Measurements from ENCODE around the gene C11orf21.
A peak's percentile ranks its signal among the peaks of the same experiment; 100 is the strongest.

Gene C11orf21

GRCh38 chr11:2300936-2301630, 635 bp downstream of the C11orf21 start:
- DNase-seq (ENCODE audit: low read depth): no peak

DNA sequence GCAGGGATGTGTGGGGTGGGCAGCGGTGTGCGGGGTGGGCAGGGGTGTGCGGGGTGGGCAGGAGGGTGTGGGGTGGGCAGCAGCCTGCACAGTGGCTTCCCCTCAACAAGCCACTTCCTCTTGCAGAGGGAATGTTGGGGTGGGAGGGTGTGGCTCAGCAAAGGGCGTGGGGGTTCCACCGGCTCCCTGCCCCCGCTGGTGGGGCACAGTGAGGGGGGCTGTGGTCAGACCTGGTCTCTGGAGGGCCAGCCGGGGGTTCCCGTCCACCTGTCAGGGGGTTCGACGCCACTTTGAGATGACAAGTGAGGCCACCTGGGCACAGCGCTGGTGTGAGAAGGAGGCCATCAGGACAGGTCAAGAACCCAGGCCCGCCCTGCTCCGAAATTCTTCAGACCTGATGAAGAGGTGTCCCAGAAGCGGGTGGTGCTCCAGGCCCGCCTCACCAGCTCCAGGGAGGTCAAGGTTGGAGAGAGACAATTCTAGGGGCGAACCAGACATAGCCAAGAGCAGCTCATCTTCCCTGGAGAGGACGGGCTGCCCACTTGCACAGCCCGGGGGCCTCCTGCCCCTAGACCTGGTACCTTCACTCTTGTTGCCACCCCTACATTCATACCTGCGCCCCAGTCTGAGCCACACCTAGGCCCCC, 1.3 kb downstream of the C11orf21 start:
- no peak for DNase-seq (ENCODE audit: low read depth)
- no peak for TF ChIP-seq CTCF (IDR thresholded peaks at IDR 0.05; ENCODE audit: control insufficient read depth, insufficient read depth, low read depth, low read length, missing control alignments)
- H3K4me3 ChIP-seq (ENCODE audit: control insufficient read depth, low read depth, low read length): no peak overlapping the region

More at GRCh38 chr11:2300936-2301630, 635 bp downstream of the C11orf21 start:
- TF ChIP-seq CTCF (IDR thresholded peaks at IDR 0.05; ENCODE audit: control insufficient read depth, insufficient read depth, low read depth, low read length, missing control alignments): no peak
- H3K4me3 ChIP-seq (ENCODE audit: control insufficient read depth, low read depth, low read length): no peak overlapping the region

DNA sequence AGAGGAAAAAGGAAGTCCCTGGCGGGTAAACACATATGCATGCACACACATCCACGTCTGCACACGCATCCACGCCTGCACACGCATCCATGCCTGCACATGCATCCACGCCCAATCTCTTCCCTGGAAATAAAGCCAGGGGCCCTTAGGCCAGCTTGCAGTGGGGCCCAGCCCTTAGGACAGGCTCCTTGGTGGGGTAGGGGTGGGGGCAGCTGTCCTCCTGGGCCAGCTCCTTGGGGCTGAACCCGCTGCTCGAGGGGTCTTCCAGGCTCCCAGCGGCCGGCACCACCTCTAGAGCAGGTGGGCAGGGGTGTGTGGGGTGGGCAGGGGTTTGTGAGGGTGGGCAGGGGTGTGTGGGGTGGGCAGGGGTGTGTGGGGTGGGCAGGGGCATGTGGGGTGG, 1.9 kb downstream of the C11orf21 start:
- no peak overlapping the region for H3K4me3 ChIP-seq (ENCODE audit: control insufficient read depth, low read depth, low read length)
- no peak for DNase-seq (ENCODE audit: low read depth)
- TF ChIP-seq CTCF (IDR thresholded peaks at IDR 0.05; ENCODE audit: control insufficient read depth, insufficient read depth, low read depth, low read length, missing control alignments): no peak

DNA sequence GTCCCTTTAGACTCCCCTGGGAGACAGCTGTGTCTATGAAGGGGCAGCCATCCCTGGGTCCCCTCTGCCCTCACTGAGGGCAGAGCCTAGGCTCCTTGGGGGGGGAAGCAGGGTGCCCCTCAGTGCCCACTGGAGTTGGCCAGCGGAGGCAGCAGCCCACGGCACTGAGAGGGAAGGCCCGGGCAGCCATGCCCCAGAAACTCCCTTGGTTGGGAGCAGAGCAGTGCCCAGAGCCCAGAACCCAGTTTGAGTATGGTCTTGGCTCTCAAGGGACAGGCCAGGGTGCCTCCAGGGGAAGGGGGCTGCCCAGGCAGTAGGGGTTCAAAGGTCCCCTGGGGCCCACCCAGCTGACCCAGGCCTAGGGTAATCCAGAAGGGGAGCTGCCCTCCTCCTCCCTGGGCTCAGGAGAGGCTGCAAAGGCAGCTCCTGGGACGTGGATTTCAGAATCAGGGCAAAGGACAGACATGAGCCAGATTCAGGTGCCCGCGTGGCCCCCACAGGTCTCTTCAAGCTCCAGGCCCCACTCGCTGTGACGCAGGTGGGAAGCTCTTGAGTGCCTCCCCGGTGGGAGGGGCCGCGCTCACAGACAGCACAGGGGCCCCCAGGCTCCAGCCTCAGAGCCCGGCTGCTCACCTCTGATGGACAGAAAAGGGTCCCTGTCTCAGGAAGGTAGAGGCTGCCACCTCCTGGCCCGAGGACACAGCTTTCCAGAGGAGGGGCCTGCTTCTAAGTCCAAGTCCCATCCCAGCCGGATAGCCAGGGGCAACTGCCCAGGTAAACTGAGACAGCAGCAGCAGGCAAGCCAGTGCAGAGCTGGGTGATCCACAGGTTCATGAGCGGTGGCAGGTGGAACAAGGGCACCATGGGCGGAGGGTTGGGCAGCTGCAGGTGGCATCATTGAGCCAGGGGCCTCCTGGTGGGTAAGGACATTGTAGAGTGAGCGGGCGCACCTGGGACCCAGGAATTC, 2.6 kb downstream of the C11orf21 start:
- peak; percentile 24 for TF ChIP-seq CTCF (IDR thresholded peaks at IDR 0.05; ENCODE audit: control insufficient read depth, insufficient read depth, low read depth, low read length, missing control alignments)
- no peak for DNase-seq (ENCODE audit: low read depth)
- H3K4me3 ChIP-seq (ENCODE audit: control insufficient read depth, low read depth, low read length): no peak overlapping the region

DNA sequence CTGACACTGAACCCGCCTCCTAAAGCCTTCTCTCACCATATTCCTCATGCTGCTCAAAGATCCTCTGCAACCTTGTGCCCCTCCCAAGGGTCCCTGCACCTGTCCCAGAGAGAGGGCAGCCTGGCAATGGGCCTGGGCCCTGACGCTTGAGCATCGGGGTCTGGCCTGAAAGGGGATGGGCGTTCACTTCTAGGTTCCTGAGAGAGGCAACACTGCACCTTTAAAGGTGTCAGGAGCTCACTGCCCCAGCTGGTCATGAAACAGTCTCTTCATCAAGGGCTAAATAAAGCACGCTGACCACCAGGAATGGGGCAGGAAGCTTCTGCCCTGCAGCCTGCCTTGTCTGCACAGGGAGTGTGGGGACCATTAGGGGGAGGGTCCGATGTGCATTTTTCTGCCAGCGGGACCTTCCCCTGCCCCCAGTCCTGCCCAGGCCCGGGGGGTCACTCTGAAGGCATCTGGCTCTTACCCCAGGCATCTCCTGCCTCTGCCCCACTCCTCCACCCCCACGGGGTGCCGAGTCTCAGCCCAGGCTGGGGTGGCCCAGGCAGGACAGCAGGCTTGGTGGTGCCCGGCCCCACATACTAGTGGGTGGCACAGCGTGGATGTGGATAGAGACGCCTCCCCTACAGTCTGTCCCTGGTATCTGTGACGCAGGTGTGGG, 3.5 kb downstream of the C11orf21 start:
- no peak for DNase-seq (ENCODE audit: low read depth)
- H3K4me3 ChIP-seq (ENCODE audit: control insufficient read depth, low read depth, low read length): no peak overlapping the region
- TF ChIP-seq CTCF (IDR thresholded peaks at IDR 0.05; ENCODE audit: control insufficient read depth, insufficient read depth, low read depth, low read length, missing control alignments): no peak

DNA sequence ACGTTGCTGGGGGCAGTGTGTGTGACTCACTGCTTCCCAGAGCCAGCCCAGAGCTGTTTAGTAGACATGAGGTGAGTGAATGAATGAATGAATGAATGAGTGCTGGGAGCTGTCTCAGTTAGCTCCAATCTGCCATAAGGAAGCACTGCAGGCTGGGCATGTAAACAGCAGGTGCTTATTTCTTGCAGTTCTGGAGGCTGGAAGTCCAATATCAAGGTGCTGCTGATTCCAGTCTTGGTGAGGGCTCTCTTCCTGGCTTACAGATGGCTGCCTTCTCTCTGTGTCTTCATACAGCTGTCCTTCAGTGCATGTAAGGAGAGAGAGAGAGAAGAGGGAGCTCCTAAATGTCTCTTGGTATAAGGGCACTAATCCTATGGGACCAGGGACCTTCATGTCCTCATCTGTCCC, 4.1 kb downstream of the C11orf21 start:
- DNase-seq (ENCODE audit: low read depth): no peak
- TF ChIP-seq CTCF (IDR thresholded peaks at IDR 0.05; ENCODE audit: control insufficient read depth, insufficient read depth, low read depth, low read length, missing control alignments): no peak
- H3K4me3 ChIP-seq (ENCODE audit: control insufficient read depth, low read depth, low read length): no peak overlapping the region
